ENCODE measurements around the gene JARID2.
A peak's percentile ranks its signal among the peaks of the same experiment; 100 is the strongest.

Gene JARID2

GRCh38 chr6:15248451-15249370, 2.8 kb downstream of the JARID2 start (continued):
- peak; percentile 83 for TF ChIP-seq GLIS1 (tag by site-specific recombination; IDR thresholded peaks at IDR 0.05)
- peak; percentile 62 for TF ChIP-seq ZBTB8A (tag by site-specific recombination; IDR thresholded peaks at IDR 0.05)
- peak; percentile 59 for TF ChIP-seq SP2 (tag by site-specific recombination; IDR thresholded peaks at IDR 0.05)
- peak; percentile 85 for TF ChIP-seq ZIC2 (tag by site-specific recombination; IDR thresholded peaks at IDR 0.05)
- TF ChIP-seq ZFP41 (tag by site-specific recombination; IDR thresholded peaks at IDR 0.05; ENCODE audit: borderline replicate concordance) = no peak
- TF ChIP-seq ZBTB17 (tag by site-specific recombination; IDR thresholded peaks at IDR 0.05) = 0 out of 2 replicates have a peak, but pooled peaks have one; percentile 13
- peak; percentile 96 for TF ChIP-seq PRDM1 (tag by site-specific recombination; IDR thresholded peaks at IDR 0.05)
- TF ChIP-seq ZNF610 (tag by site-specific recombination; IDR thresholded peaks at IDR 0.05; ENCODE audit: borderline replicate concordance) = peak; percentile 49; the same call in 1 of the 2 replicates
- no peak for TF ChIP-seq ZNF621 (tag by site-specific recombination; IDR thresholded peaks at IDR 0.05)
- TF ChIP-seq ZNF629 (tag by site-specific recombination; IDR thresholded peaks at IDR 0.05) = peak; percentile 99
- peak; percentile 86 for TF ChIP-seq WT1 (tag by site-specific recombination; IDR thresholded peaks at IDR 0.05)
- peak; percentile 93 for TF ChIP-seq SCRT1 (tag by site-specific recombination; IDR thresholded peaks at IDR 0.05; ENCODE audit: borderline replicate concordance)
- peak; percentile 66; the same call in 1 of the 2 replicates for TF ChIP-seq CTCF (tag by site-specific recombination; IDR thresholded peaks at IDR 0.05)
- no peak for TF ChIP-seq ELK4 (IDR thresholded peaks at IDR 0.05; ENCODE audit: borderline replicate concordance, low read depth, low read length)
- no peak for TF ChIP-seq ZNF133 (tag by site-specific recombination; IDR thresholded peaks at IDR 0.05)
- TF ChIP-seq BCL11A (tag by site-specific recombination; IDR thresholded peaks at IDR 0.05; ENCODE audit: low read depth) = no peak
- 0 out of 2 replicates have a peak, but pooled peaks have one; percentile 47 for TF ChIP-seq ZNF2 (tag by site-specific recombination; IDR thresholded peaks at IDR 0.05)
- TF ChIP-seq ZNF354C (tag by site-specific recombination; IDR thresholded peaks at IDR 0.05; ENCODE audit: borderline replicate concordance, low read depth) = no peak
- no peak for TF ChIP-seq ZNF549 (tag by site-specific recombination; IDR thresholded peaks at IDR 0.05)
- TF ChIP-seq KLF9 (tag by site-specific recombination; IDR thresholded peaks at IDR 0.05; ENCODE audit: low read depth) = peak; percentile 57; the same call in 1 of the 2 replicates
- no peak for TF ChIP-seq SALL2 (tag by site-specific recombination; IDR thresholded peaks at IDR 0.05; ENCODE audit: borderline replicate concordance)
- peak; percentile 37 for TF ChIP-seq FEZF1 (tag by site-specific recombination; IDR thresholded peaks at IDR 0.05)
- peak; percentile 51; the same call in 1 of the 2 replicates for TF ChIP-seq ZBTB11 (tag by site-specific recombination; conservative IDR thresholded peaks at IDR 0.05; ENCODE audit: low read depth)
- peak; percentile 94 for TF ChIP-seq ATF2 (tag by site-specific recombination; IDR thresholded peaks at IDR 0.05; ENCODE audit: low read depth)
- TF ChIP-seq PRDM10 (tag by site-specific recombination; IDR thresholded peaks at IDR 0.05) = peak; percentile 70
- no peak for TF ChIP-seq ZNF37A (tag by site-specific recombination; IDR thresholded peaks at IDR 0.05)
